Stimulated activated CD4-positive, alpha-beta T cell treated with anti-CD3 and anti-CD28 coated beads, Interleukin-4, amount 100 ng/mL, for 48 hours (primary cell): ENCODE data around the gene NOTUM.
"Not testable (repeated sequence)": the region's sequence is repeated elsewhere in the genome, so short reads cannot be mapped to it uniquely, and the experiment has no call there.

Experiments used
- DNase-seq, 2 donors: peaks; one replicate each; pipeline ENCODE4 v3.0.0-alpha.2; 2020; ENCODE audit warnings: low read depth in 2 of 2

NOTUM gene

DNA sequence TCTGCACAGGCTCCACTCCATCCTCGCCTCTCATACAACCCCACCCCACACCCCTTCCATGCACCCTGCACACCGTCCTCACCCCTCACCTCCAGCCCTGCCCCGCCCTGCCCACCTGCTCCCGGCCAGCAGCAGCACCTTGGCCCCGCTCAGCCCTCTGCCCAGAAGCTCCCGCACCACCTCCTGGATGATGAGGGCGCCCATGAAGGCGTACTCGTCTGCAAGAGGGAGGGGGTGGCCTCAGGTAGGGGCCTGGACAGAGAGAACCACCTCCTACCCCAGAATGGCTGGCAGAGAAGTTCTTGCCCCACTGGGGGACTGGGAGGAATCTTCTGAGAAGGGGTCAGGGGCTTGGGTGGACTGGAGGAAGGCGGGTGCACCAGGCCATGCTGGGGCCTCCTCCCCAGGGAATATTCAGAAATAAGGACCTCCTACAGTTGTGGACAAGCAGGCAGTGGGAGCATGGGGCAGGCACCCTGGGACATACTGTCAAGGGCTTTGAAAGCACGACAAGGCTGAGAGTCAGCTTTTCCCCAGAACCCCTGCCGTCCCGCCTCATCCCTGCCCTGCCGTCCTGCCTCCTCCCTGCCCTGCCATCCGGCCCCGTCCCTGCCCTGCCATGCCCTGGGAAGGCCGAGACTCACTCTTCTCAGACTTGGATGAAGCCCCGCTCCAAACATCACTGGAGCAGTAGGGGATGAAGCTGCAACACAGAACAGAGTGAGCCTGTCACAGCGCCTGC lies 3.1 kb downstream of the NOTUM start:
- no peak for DNase-seq

DNA sequence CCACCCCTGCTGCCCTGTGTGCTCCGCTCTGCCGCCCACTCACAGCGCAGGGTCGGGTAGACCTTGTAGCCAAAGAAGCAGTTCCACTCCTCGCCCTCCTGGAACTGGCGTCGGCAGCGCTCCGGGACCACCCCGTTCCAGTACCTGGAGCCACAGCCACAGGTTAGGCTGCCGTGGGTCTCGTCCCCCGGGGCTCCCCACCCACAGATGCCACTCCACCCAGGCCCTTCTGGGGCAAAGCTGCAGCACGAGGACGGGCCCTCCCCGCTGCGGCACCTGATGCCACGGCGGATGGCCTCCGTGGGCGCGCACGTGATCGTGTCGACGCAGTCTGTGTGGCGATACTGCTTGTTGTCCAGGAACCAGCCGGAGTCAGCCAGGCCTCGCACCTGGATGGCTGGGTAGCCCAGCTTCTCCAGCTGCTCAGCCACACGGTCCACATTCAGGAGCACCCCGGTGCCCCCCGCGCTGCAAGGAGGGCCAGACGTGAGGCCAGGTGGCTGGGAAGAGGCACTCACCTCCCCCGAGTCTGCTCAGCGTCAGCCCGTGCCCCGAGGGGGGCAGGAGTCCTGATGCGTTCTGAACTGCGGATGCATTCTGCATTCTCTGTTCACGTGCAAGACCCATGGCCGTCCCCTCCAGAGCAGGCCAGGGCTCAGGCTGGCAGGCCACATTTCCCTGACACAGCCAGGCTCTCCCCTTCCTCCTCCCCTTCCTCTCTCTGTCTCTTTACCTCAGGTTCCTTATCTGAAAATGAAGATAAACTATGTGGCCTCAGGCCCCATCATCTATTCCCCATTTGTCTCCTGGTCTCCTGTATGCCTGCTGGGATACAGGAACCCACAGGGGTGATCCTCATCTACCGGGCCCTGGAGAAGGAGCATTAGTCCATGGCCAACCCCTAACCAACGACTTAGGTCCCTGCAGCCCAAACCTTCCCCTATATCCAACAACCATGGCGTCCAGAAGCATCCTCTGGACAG lies 4.1 kb downstream of the NOTUM start:
- DNase-seq = no peak

- DNase-seq = no peak
These were observed 5.0 kb downstream of the NOTUM start for GRCh38 chr17:81955756-81956544.

DNA sequence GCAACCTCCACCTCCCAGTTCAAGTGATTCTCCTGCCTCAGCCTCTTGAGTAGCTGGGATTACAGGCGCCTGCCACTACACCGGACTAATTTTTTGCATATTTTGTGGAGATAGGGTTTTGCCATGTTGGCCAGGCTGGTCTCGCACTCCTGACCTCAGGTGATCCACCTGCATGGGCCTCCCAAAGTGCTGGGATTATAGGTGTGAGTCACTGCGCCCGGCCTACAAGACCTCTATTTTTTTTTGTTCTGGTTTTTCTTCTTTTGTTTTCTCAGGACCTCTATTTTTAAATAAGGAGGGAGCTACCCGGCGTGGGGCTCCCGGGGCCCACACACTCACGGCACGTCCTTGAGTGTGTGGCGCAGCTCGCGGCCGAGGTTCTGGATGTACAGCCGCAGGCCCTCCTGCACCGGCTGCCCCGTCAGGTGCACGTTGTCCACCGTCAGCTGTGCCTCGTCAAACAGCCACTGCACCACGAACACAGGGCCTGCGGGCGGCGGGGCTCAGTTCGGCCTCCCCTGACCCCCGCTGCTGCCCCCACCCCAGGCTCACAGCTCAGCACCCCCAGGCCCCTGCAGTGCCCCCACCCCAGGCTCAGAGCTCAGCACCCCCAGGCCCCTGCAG lies 5.8 kb downstream of the NOTUM start:
- DNase-seq = no peak

GRCh38 chr17:81954131-81955057 lies 6.6 kb downstream of the NOTUM start:
- DNase-seq = no peak

- DNase-seq = not testable (repeated sequence)
These were observed 7.5 kb downstream of the NOTUM start for GRCh38 chr17:81953443-81953842.

- DNase-seq = no peak
These were observed 8.2 kb downstream of the NOTUM start for GRCh38 chr17:81952792-81953228.

GRCh38 chr17:81951785-81952684 lies 9.0 kb downstream of the NOTUM start:
- DNase-seq = no peak

- DNase-seq = no peak
These were observed 10.5 kb downstream of the NOTUM start for GRCh38 chr17:81950501-81950900.

DNA sequence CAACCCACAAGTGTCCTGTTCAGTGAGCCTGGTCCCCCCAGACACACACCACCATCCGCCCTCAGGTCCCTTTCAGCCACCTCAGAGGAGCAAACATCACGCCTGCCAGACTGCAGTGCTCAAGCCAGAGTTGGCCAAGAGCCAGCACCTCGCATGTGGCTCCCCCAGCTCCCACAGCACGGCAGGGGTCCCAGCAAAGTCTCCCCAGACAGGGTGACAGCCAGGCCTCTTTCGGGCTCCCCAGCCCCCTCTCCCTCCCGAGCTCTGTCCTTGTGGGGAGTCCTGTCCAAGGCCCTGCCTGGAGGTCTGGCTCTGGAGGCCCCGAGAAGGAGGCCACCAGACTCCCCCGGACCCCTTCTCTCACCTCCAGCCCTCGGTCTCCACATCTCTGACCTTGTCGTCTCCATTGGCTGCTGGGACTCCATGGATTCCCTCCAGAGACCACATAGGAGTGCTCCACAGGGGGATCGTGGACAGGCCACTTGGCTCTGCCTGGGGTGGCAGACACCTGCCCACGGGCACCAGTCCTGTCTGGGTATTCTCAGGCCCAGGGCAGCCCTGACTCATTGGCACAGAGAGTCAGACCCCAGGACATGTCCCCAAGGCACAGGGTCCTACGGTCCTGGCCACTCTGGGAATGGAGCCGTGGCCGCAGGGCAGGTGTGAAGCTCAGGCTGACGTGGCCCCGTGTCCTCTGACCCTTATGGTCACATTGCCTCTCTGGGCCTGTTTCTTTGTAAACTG lies 12.2 kb downstream of the NOTUM start:
- no peak for DNase-seq

DNA sequence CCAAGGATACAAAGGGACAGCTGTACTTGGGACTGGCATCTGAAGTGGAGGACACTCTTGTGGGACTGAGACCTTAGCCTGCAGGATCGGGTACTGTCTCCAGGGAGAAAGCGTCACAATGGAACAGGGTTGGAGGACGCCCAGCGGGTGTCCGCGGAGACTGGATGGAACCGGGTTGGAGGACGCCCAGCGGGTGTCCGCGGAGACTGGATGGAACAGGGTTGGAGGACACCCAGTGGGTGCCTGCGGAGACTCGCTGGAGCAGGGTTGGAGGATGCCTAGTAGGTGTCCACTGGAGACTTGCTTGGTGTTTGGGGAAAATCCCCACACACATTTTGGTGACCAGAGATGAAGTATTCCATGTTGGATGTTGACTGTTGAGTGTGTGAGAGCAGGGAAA lies 13.8 kb downstream of the NOTUM start, which contains the start of gene MYADML2:
Gene MYADML2 (minus strand): TSS at position 45 of the 400 bp plus-strand sequence. CDS start 5,492 bp downstream, outside the sequence.
- DNase-seq = no peak

DNA sequence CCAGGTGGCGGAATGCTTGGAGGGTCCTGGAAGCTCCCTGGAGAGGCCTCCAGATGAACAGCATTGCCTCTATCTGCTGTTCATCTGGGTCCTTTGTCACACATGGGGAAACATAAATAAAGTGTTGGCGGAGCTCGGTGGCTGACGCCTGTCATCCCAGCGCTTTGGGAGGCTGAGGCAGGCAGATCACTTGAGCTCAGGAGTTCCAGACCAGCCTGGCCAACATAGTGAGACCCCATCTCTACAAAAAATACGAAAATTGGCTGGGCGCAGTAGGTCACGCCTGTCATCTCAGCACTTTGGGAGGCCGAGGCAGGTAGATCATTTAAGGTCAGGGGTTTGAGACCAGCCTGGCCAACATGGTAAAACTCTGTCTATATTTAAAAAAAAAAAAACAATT lies 16.1 kb downstream of the NOTUM start:
- no peak for DNase-seq

DNA sequence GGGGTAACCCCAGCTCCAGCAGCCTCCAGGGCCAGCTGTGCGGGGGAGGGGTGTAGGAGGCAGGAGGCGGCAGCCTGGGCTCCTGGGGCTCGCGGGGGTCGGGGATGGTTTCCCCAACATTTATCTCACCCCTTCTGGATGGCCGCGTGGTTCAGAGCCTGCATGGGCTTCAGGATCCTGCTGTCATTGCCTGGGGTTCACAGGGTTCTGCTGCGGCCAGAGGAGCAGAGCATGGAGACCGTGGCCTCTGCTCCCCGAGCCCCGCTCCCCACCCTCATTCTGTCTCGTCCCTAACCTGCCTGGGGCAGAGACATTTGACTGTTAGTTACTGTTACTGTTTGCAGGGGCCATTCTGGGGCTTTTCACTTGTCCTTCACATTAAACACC lies 18.8 kb downstream of the NOTUM start:
- DNase-seq = no peak

DNA sequence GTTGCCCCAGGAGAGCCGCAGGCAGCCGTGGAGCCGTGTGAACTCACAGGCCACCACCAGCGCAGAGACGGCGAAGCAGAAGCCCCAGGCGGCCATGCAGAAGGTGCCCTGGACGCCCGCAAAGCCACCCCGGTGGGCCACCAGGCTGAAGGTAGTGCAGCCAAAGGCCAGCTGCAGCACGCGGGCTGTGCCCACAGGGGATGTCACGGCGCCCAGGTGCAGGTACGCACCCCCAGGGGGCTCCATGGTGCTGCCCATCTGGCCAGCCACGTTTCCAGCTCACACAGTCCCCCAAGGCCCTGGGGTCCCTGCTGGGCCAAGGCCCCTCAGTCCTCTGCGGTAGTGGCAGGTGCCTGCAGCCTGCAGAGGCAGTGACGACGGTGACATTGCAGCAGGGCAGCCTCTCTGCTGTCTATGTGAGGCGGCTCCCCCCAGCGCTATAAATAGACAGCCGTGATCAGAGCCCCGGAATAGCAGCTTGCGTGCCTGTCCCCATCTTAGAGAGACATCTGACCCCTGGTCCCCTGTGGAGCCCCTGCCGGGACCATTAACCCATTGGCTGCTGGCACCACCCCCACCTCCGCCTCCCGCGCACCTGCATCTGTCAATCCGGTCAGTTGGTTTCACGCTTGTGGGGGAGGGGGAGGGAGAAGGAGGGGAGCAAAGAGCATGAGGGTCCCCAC lies 19.4 kb downstream of the NOTUM start:
- no peak for DNase-seq

- DNase-seq = no peak
These were observed 20.2 kb downstream of the NOTUM start for GRCh38 chr17:81940538-81941483.

DNA sequence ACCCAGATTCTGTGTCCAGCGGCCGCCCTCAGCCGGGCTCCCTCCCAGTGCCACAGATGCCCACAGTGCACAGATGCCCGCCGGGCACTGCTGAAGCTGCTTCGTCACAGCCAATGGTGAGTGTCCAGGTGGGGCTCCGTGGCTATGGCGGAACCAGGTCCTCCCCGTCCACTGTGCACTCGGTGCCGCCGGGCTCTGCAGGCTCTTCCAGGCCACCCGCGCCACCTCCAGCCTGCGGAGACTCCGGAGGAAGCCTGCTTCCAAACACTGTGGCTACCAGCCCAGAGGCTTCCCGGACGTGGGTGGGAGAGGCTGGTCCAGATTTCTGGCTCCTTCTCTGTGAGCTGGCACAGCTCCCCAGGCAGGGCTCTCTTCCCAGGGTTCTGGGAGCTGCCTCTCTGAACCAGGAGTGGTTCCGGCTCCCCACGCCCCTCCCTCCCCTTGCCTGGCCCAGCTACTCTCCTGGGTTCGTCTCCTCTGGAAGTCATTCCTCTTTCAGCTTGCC lies 21.1 kb downstream of the NOTUM start:
- DNase-seq = no peak

- no peak for DNase-seq
These were observed 21.8 kb downstream of the NOTUM start for GRCh38 chr17:81939218-81939617.
